ENCODE data around the gene MRPS18A. TPM values are rescaled to one million over a fixed set of nuclear protein-coding genes. Genes with fewer than 3 reads are reported as not detected.

MRPS18A gene
- total RNA-seq, 1 experiment from 2014 or later, result 105 TPM

DNA sequence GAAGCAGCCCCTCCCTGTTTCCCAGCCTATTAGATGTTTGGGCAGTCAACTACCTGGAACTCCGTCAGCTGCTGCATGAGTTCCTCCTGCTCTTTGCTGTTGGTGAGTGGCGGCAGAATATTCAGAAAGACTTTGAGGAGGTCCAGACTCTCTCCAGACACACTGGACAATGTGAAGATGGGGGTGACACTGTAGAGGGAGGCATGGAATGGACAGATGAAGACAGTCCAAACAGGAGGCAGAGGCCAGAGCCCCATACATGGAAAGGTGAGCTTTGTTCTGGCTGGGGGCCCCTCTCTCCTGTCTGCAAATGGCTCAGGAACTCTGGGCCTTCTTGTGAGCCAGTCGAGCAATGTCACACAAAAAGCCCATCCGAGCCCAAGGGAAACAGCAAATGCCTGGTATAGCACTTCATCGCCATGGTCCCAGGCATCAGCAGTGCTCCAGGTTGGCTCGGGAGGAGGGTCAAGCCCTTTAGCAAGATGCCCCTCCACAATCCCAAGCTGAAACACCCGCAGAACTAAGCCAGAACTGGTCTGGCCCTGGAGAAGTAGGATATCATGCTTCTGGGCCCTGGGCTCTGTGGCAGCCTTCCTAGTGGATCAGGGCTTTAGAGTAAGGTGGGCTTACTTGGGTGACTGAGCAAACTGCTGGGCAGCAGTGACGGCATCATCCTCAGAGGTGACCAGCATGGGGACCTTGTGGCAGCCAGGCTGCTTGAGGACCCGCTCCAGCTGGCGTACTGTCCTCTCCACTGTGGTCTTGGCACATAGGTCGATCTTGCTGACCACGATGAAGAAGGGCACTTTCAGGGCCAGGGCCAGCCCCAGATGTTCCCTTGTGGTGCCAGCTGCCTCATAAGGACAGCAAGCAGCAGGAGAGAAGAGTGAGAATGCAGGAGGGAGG, 63.5 kb downstream of the MRPS18A start:
- Histone ChIP-seq H3K27me3 (ENCODE audit: low read length) (no peaks in the 10 kb centered on the region), H3K36me3 (ENCODE audit: low read depth, low read length) (peaks cover 47% of the 10 kb centered on the region), H3K4me3 (ENCODE audit: low read length) (no peak overlapping the region), H2AFZ (ENCODE audit: low read length) (no peak overlapping the region), H4K20me1 (ENCODE audit: low read length) (no peaks in the 10 kb centered on the region), H3K4me2 (ENCODE audit: low read length) (no peak overlapping the region), H3K4me1 (ENCODE audit: insufficient read depth, low read length) (peaks cover 17% of the 10 kb centered on the region), H3K79me2 (ENCODE audit: low read length) (peaks cover 31% of the 10 kb centered on the region), H3F3A (ENCODE audit: low read length, unreplicated experiment) (peaks cover under 1% of the 10 kb centered on the region), H3K9ac (ENCODE audit: low read length) (no peak overlapping the region), H3K9me2 (replicated peaks; ENCODE audit: low read length) (no peaks in the 10 kb centered on the region), H3K9me3 (ENCODE audit: low read length) (no peaks in the 10 kb centered on the region), H3K27ac (ENCODE audit: low read length) (no peak overlapping the region)
- ChIA-PET POLR2A (ENCODE audit: unreplicated experiment) (no interaction called here), CTCF (no interaction called here)
- DNase-seq (no peak), ATAC-seq (no peak)
- intact Hi-C loops (cut with micrococcal nuclease), result no loop called here
- TF ChIP-seq, protein P1, sequence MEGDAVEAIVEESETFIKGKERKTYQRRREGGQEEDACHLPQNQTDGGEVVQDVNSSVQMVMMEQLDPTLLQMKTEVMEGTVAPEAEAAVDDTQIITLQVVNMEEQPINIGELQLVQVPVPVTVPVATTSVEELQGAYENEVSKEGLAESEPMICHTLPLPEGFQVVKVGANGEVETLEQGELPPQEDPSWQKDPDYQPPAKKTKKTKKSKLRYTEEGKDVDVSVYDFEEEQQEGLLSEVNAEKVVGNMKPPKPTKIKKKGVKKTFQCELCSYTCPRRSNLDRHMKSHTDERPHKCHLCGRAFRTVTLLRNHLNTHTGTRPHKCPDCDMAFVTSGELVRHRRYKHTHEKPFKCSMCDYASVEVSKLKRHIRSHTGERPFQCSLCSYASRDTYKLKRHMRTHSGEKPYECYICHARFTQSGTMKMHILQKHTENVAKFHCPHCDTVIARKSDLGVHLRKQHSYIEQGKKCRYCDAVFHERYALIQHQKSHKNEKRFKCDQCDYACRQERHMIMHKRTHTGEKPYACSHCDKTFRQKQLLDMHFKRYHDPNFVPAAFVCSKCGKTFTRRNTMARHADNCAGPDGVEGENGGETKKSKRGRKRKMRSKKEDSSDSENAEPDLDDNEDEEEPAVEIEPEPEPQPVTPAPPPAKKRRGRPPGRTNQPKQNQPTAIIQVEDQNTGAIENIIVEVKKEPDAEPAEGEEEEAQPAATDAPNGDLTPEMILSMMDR (conservative IDR thresholded peaks at IDR 0.05; ENCODE audit: low read depth, low read length), result no peak
- TF ChIP-seq EZH2phosphoT487 (IDR thresholded peaks at IDR 0.05; ENCODE audit: borderline replicate concordance, low read length), result no peak
- no peak for TF ChIP-seq EZH2 (IDR thresholded peaks at IDR 0.05; ENCODE audit: low read length, unreplicated experiment)
- no TSS peak for BruUV-seq (replicated peaks)

DNA sequence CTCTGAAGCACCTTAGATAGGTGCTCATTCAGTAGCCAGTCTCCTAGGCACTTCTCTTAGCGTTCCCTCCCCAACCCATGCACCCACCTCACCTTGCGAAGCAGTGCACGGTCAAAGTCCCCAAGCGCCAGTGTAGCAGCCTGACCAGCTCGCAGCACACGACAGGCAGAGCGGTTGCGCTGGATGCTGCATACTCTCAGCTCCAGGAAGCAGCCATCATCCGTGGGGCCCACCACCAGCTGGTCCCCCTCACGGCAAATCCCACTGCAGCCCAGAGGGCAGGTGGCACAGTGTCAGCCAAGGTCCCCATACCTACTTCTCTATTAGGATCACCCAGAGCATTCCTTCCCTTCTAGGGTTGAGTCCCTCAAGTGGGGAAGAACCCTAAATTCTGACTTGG, 65.0 kb downstream of the MRPS18A start:
- Histone ChIP-seq H3K9ac (ENCODE audit: low read length) (no peak overlapping the region), H3K27ac (ENCODE audit: low read length) (no peak overlapping the region), H3K9me2 (replicated peaks; ENCODE audit: low read length) (no peaks in the 10 kb centered on the region), H2AFZ (ENCODE audit: low read length) (no peak overlapping the region), H3K4me1 (ENCODE audit: insufficient read depth, low read length) (peaks cover 12% of the 10 kb centered on the region), H3K9me3 (ENCODE audit: low read length) (no peaks in the 10 kb centered on the region), H3K4me3 (ENCODE audit: low read length) (no peak overlapping the region), H3K27me3 (ENCODE audit: low read length) (no peaks in the 10 kb centered on the region), H3F3A (ENCODE audit: low read length, unreplicated experiment) (peaks cover 4% of the 10 kb centered on the region), H3K36me3 (ENCODE audit: low read depth, low read length) (peaks cover 49% of the 10 kb centered on the region), H3K4me2 (ENCODE audit: low read length) (no peak overlapping the region), H4K20me1 (ENCODE audit: low read length) (no peaks in the 10 kb centered on the region), H3K79me2 (ENCODE audit: low read length) (peaks cover 18% of the 10 kb centered on the region)
- no peak for ATAC-seq
- CTCF ChIA-PET, result no interaction called here
- POLR2A ChIA-PET (ENCODE audit: unreplicated experiment), result no interaction called here
- no TSS peak for BruUV-seq (replicated peaks)
- intact Hi-C loops (cut with micrococcal nuclease), result no loop called here
- TF ChIP-seq, protein P1 (conservative IDR thresholded peaks at IDR 0.05; ENCODE audit: low read depth, low read length), result no peak
- no peak for DNase-seq

DNA sequence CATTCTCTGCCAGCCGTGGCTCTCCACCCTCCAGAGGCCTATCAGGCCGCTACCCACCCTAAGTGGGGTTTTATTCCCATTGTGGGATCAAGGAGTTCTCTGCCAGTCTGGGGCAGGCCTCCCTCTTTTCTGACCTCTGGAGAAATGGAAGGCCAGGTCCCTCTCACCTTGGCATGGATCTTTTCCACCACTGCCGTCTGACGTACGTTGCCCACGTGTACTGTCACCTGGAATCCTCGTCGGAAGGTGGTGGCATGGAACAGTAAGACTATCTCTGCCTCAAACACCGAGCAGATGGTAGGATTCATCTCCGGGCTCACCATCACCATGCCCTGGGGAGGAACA, 65.8 kb downstream of the MRPS18A start:
- no peaks in the 10 kb centered on the region for H4K20me1 ChIP-seq (ENCODE audit: low read length)
- no peak overlapping the region for H3K9ac ChIP-seq (ENCODE audit: low read length)
- no peaks in the 10 kb centered on the region for H3K9me3 ChIP-seq (ENCODE audit: low read length)
- no peaks in the 10 kb centered on the region for H3K27me3 ChIP-seq (ENCODE audit: low read length)
- CTCF ChIA-PET, result no interaction called here
- no peak for DNase-seq
- intact Hi-C loops (cut with micrococcal nuclease), result no loop called here
- H3K9me2 ChIP-seq (replicated peaks; ENCODE audit: low read length), result no peaks in the 10 kb centered on the region
- no peak overlapping the region for H3K4me2 ChIP-seq (ENCODE audit: low read length)
- peaks cover 4% of the 10 kb centered on the region for H3K4me1 ChIP-seq (ENCODE audit: insufficient read depth, low read length)
- H3K36me3 ChIP-seq (ENCODE audit: low read depth, low read length), result peaks cover 49% of the 10 kb centered on the region
- no peak overlapping the region for H2AFZ ChIP-seq (ENCODE audit: low read length)
- TF ChIP-seq EZH2phosphoT487 (IDR thresholded peaks at IDR 0.05; ENCODE audit: borderline replicate concordance, low read length) (no peak), EZH2 (IDR thresholded peaks at IDR 0.05; ENCODE audit: low read length, unreplicated experiment) (no peak)
- TF ChIP-seq, protein P1 (conservative IDR thresholded peaks at IDR 0.05; ENCODE audit: low read depth, low read length), result no peak
- H3F3A ChIP-seq (ENCODE audit: low read length, unreplicated experiment), result peaks cover 4% of the 10 kb centered on the region
- H3K27ac ChIP-seq (ENCODE audit: low read length), result no peak overlapping the region
- ATAC-seq, result no peak
- no TSS peak for BruUV-seq (replicated peaks)
- H3K79me2 ChIP-seq (ENCODE audit: low read length), result peaks cover 11% of the 10 kb centered on the region
- POLR2A ChIA-PET (ENCODE audit: unreplicated experiment), result no interaction called here
- no peak overlapping the region for H3K4me3 ChIP-seq (ENCODE audit: low read length)

Measured in PC-3 (cell line).